SIG-M5 treated with dmso at 0.1 percent for 504 hours (cell line): ENCODE data around the gene TMEM190.

ENCODE experiments used
- DNase-seq: peaks from one replicate; lab custom pipeline; 2025; ENCODE audit not compliant: unreplicated experiment; lab: John Stamatoyannopoulos, UW

Gene TMEM190

GRCh38 chr19:55369653-55370304, 6.8 kb upstream of the TMEM190 start:
- DNase-seq, result no peak

GRCh38 chr19:55370305-55370988, 6.2 kb upstream of the TMEM190 start, which contains the start of gene IL11:
Gene IL11 (minus strand): TSS chr19:55370463. CDS start chr19:55370310, 153 bp downstream.
- DNase-seq, result no peak

GRCh38 chr19:55372316-55373081, 4.1 kb upstream of the TMEM190 start:
- no peak for DNase-seq

GRCh38 chr19:55373306-55373992, 3.2 kb upstream of the TMEM190 start:
- no peak for DNase-seq

GRCh38 chr19:55373993-55374757, 2.5 kb upstream of the TMEM190 start:
- DNase-seq, result no peak

GRCh38 chr19:55377356-55378131, 918 bp downstream of the TMEM190 start:
- no peak for DNase-seq

GRCh38 chr19:55379174-55379573, 2.5 kb downstream of the TMEM190 start:
- no peak for DNase-seq

GRCh38 chr19:55382013-55382412, 5.4 kb downstream of the TMEM190 start:
- no peak for DNase-seq

- DNase-seq, result no peak
Measured at GRCh38 chr19:55382522-55383054, 6.0 kb downstream of the TMEM190 start.

- DNase-seq, result peak; percentile 55
Measured at GRCh38 chr19:55383279-55384130, 6.9 kb downstream of the TMEM190 start.

- DNase-seq, result peak; percentile 51
Measured at GRCh38 chr19:55384131-55384919, 7.7 kb downstream of the TMEM190 start, which contains the start of gene TMEM238. Gene TMEM238 (minus strand): TSS chr19:55384292. CDS start chr19:55384259, 33 bp downstream.

GRCh38 chr19:55384920-55385723, 8.5 kb downstream of the TMEM190 start:
- DNase-seq, result peak; percentile 90

GRCh38 chr19:55385724-55386492, 9.3 kb downstream of the TMEM190 start, which contains the start of gene RPL28:
Gene RPL28 (plus strand): TSS chr19:55385932. CDS start chr19:55386358, 426 bp downstream.
- DNase-seq, result peak; percentile 94

- no peak for DNase-seq
Measured at GRCh38 chr19:55386493-55386971, 9.9 kb downstream of the TMEM190 start.

GRCh38 chr19:55387736-55388497, 11.3 kb downstream of the TMEM190 start:
- DNase-seq, result no peak
